Measurements from ENCODE around the gene SAXO1.

The SAXO1 gene

DNA sequence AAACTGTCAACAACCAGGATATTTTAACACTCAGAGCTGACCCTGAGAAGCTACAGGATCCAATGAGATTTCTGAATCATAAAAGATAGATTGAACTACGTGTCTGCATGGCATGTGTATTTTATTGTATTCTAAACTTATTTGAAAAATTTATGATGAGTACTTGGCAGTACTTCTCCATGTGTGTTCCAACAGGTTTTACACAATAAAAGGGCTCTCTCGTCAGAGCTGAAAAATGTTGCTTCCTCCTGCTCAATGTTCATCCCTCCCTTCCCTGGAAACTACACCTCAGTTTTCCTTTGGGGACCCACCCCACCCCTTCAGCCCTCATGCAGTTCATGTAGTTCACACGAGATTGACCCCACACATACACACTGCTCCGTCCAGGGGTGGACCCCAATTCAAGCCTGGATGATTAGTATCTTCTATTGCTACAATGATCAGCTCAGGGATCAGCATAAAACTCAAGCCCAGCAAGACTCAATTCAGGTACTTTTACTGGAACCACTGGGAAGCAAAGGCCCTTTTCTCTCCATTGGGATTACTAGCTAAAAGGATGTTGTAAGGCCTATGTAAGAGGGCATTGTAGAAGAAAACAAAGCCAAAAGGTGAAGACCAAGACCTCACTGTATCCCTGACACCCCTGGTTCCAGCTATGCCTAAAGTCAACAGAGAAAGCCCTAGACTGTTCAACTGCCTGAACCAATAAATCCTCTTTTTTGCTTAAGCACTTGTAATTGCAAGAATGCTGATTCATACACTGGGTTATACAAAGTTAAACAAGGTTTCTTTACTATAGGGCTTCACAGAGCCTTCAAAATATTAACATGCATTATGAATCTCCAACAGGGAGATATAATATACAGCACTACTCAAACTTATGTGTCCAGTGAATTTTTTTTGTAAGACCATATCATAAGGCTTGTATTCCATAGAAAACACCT, 112.6 kb downstream of the SAXO1 start:
- no peak overlapping the region for H3K4me3 ChIP-seq (ENCODE audit: low read depth, low read length)

DNA sequence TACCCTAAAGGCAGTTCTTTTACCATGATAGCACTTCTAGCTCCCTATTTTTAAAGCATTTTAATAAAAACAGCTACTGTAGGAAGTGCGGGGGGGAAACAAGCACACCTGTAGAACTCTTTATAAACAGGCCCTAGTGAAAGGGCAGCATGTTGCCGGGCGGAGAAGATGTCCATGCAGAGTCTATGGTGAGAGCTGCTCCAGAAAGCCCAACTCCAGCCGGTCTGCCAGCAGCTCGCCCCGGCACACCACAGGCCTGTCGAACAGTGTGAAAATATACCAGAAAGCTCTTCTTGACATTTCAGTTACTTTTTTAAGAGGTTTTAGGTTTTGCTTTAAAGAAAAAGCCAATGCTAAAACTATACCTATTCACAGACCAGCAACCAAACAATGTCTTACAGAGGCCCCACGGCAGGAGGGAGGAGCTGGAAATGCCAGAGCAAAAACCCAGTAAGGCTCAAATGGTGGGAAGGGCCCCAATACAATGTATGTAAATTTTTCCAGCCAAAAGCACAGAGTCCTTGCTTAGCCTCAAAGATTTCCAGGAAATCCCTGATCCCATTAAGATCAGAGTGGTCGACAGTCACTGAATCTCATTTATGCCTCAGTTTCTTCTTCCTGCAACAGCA, 121.2 kb downstream of the SAXO1 start:
- no peak overlapping the region for H3K4me3 ChIP-seq (ENCODE audit: low read depth, low read length)

DNA sequence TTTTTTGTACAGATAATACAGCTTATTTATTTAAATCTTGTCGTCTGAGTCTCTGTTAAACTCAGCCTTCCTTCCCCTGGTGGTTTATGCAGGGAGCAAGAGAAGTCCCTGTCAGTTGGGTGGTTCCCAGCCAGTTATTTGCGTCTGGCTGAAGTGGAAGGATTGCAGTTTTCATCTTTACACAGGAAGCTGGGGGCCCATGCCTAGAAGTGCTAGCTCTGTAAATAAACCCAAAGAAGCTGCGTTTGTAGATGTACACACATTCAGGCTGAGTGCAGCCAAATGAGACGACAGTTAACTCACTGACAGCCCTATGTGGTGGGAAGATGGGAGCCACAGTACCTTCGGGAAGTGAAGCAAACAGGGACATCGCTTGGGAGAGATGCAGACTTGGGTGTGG, 122.1 kb downstream of the SAXO1 start:
- H3K4me3 ChIP-seq (ENCODE audit: low read depth, low read length) = no peak overlapping the region

DNA sequence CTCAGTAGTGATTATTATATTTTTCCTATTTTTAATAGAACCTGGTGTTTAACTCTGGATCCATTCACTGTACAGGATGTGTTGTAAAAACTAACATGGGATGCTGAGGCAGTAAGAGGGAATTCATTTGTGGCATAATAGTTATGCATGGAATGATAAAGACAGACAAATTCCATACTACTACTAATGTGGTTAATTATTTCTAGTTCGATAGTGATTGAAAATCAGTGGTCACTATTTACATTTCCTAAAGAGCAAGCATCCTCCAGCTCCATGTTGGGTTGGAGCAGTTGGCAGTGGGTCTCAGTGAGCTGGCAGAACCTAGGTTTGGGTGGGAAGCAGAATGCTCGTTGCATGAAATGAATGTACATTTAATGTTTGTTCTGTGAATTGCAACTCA, 122.6 kb downstream of the SAXO1 start:
- no peak overlapping the region for H3K4me3 ChIP-seq (ENCODE audit: low read depth, low read length)

DNA sequence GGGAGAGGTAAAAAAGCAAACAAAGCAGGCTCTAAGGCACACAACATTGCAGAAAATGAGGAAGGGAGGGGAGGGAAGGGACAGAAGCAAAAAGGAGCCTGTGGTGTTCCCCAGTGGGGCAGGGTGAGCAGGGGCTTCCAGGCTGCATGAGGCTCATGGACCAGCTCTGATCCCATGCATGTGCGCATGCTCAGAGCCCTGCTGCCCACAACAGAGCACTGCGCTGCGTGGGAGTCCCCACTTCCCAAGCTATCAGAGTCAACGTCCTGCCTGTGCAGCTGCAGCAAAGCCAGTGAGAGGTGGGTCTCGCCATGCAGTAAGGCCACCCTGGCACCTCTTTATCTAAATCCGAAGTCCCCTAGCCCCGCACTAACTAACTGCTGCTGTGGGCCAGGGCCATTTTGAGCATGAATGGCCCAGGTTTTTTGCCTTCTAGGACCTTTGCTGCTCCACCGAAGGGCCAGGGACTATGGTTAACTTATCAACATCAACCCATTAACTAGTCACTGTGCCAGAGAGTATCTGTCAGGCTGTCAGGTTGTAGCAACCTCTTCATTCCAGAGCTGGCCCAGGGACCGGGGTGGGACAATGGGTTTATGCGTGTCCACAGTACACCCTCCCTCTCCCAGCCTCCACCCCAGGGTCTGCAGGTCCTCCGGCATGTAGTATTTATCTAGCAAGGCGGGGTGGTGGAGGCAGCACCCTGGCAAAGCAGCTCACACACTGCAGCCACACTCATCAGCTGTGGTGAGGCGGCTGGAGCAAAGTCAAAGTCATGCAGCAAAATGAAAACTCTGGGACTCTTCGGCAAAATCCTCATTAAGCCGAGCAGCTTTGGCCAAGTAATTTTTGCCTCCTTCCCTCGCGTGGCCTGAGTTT, 123.6 kb downstream of the SAXO1 start:
- H3K4me3 ChIP-seq (ENCODE audit: low read depth, low read length) = no peak overlapping the region

DNA sequence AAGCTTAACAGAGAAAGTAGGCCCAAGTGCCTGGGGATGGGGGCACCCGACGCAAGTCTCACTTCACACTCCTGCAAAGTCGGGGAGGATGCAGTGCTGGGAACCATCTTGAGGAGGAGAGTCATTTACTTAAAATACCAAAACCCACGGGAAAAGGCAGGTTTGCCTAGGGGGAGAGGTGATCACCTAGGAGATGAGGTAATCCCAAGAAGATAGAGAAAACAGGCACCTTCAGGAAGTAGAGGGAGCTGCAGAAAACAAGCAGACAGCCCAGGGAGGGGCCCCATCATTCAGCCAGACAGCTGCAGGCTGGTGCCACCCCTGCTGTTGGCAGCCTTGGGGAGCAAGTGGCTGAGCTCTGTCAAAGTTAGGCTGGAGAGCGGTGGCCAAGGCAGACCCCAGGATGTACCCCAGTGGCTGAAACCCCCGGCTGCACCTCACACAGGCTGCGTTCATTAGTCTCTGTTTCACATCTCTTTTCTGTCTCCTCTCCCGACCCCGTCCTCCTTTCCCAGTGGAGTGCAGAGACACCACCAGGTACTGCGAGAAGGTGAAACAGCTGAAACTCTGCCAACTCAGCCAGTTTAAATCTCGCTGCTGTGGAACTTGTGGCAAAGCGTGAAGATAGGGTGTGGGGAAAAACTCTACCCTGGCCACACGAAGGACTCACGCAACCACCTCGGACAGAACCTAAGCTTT, 124.9 kb downstream of the SAXO1 start:
- H3K4me3 ChIP-seq (ENCODE audit: low read depth, low read length) = no peak overlapping the region

DNA sequence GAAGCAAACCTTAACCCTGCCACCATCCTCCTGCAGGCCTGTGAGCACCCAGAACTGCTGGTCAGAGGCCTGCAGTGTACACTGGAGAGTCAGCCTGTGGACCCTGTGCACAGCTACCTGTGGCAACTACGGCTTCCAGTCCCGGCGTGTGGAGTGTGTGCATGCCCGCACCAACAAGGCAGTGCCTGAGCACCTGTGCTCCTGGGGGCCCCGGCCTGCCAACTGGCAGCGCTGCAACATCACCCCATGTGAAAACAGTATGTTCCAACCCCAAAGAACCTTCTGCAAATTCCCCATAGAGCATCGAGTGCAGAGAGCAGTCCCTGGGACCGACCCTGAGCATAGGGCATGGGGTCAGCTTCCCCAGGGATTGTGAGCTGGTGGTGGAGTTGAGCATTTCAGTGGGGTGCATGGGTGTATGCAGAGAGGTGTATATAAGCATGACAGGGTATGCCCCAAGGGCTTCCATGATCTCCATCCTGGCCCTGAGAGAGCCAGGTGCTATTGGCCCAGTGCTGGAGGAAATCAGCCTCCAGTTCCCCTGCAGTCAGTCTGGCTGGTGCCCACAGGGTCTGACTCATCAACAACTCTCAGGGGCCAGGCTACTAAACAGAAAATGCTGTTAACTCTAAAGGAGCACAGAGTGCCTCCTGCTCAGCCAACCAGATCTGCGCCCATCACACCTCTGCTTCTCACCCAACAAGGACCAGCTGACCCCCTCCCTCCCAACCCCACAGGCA, 126.2 kb downstream of the SAXO1 start:
- no peak overlapping the region for H3K4me3 ChIP-seq (ENCODE audit: low read depth, low read length)

DNA sequence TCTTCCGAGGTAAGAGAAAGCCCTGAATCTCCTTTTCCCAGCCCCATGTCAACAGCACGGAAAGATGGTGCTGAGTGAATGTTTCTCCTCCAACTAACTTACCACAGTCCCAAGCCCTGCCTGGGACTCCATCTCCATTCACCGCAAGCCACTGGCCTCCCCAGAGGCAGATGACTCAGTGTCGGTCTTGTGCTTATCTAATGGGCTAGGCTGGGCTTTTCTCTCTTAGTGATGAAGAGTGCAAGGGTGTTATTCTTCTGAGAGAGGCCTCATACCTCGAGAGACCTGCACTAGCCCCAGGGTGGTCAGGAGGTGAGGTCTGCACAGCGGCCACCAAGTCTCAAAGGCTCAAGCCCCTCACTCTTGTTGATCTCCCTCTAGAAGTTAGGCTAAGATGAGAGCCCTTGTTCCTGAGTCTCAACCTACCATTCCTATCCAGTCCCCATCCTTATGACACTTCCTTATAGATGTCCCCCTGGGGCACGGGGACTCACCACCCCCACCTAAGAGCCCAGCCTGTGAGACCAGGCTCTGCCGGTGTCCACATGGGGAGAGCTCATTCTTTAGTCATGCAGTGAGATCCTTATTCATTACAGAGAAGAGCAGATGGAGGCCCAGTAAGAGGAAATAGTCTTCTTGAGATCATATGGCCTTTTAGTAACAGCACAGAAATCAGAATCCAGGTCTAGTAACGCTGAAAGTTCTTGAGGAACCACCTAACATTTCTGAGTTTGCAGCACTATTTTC, 127.0 kb downstream of the SAXO1 start:
- no peak overlapping the region for H3K4me3 ChIP-seq (ENCODE audit: low read depth, low read length)

DNA sequence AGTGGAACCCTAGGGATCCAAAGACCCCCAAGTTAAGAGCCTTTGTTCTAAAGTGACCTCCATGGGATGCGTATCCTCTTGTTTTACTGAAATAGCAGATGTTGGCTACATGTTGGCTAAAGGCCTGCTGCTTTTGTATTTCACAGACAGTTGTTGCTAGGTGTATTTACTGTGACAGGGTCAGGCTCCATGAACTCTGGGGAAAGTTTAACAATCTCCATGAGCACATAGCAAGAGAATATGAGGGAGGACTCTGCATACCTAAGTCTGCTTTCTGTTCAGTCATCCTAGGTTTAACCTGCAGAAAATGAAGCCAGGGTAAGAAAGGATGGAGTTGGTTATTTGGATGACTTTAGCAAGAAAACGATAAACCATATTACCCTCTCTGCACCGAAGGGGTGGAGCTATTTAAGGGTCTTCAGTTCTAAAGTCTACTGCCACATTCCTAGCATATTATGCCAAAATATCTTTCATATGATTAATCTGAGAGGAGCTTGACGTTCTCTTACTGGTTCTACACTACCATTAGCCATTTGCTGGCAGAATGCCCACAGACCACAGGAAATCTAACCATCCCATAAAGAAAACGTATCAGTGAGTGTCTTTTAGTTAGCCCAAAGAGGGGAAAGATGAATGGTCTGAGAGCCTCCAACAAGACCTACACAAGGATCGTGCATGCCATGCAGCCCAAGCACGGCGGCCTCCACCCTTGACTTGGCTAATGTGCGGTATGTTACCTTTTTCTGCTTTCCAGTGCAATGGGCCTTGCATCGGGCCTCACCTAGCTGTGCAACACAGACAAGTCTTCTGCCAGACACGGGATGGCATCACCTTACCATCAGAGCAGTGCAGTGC, 127.8 kb downstream of the SAXO1 start:
- no peak overlapping the region for H3K4me3 ChIP-seq (ENCODE audit: low read depth, low read length)

DNA sequence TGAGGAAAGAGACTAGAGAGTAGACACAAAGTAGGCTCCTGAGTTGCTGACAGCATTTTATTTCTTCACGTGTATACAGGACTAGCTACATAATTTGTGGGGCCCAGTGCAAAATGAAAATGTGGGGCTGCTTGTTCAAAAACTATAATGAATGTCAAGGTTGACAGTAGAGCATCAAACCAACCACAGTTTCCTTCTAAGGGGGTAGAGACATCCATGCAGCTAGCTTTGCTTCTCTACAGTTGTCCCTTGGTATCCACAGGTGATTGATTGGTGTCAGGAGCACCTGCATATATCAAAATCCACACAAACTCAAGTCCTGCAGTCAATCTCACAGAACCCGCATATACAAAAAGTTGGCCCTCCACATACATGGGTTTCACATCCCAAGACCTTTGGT, 129.6 kb downstream of the SAXO1 start:
- H3K4me3 ChIP-seq (ENCODE audit: low read depth, low read length) = no peak overlapping the region

DNA sequence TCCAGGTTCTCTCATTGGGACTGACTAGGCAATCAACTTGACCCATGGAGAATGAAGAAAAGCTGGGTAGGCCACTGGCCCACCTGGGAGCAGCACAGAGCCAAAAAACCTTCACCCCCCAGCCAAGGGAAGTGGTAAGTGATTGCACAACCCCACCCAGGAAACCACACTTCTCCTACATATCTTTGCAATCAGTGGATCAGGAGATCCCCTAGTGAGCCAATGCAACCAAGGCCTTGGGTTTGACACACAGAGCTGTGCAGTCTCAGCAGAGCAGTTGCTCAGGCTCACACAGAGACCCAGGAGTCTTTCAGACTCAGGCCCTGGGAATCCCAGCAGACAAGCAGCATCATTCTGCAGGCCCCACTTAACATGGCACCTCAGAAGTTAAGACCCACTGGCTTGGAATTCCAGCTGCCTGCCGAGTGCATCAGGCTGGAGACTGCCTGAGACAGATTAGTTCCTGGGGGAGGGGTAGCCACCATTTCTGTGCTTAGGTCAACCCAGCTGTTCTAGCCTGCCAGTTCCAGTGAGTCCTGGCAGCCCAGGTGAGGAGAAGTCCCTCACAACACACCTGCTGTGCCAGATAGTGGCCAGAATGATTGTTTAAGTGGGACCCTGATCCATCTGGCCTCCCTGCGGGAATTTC, 136.4 kb downstream of the SAXO1 start:
- H3K4me3 ChIP-seq (ENCODE audit: low read depth, low read length) = no peak overlapping the region

DNA sequence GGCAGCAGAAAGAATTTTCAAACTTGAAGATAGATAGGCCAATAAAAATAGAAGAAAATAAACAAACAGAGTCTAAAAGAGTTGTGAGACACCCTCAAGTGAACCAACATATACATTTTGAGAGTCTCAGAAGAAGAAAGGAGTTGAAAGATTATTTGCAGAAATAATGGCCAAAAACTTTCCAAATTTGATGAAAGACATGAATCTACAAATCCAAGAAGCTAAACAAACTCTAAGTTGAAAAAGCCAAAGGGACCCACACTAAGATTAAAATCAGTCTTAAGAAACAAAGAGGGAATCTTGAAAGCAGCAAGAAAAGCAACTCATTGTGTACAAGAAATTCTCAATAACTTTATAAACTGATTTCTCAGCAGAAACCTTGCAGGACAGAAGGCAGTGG, 137.0 kb downstream of the SAXO1 start:
- H3K4me3 ChIP-seq (ENCODE audit: low read depth, low read length) = no peak overlapping the region

DNA sequence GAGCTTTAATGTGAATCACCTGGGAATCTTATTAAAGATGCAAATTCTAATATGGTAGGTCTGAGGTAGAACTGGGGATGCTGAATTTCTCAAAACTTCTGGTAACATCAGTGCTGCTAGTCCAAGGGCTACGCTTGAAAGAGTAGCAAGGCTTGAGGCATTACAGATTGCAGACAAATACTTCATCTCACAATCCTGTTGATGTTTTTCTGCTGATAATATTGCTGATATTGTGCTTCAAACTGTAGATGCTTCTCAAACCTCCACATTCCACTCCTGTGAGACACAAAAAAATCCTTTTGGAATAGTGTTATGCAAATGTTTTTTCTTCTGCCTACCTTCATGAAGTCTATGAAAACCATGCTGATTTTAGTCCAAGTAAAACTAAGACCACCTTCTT, 139.5 kb downstream of the SAXO1 start:
- H3K4me3 ChIP-seq (ENCODE audit: low read depth, low read length) = no peak overlapping the region

DNA sequence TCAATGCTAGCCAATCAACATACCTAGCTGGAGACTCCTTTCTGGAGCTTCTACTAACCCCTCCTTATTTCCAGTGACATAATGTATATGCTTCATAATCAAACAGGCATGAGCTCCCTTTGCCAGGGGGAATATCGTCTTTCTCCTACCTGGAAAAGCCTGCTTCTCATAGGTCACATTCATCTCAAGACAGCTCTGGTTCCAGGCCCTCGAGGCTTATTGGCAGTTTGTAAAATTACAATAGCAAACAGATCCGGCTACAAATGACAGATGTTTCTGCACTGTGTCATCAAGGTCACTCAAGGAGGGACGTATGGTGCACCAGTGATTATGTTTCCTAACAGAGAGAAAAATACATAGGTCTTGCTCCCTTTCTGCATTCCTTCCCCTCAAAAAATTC, 140.0 kb downstream of the SAXO1 start:
- H3K4me3 ChIP-seq (ENCODE audit: low read depth, low read length) = no peak overlapping the region

DNA sequence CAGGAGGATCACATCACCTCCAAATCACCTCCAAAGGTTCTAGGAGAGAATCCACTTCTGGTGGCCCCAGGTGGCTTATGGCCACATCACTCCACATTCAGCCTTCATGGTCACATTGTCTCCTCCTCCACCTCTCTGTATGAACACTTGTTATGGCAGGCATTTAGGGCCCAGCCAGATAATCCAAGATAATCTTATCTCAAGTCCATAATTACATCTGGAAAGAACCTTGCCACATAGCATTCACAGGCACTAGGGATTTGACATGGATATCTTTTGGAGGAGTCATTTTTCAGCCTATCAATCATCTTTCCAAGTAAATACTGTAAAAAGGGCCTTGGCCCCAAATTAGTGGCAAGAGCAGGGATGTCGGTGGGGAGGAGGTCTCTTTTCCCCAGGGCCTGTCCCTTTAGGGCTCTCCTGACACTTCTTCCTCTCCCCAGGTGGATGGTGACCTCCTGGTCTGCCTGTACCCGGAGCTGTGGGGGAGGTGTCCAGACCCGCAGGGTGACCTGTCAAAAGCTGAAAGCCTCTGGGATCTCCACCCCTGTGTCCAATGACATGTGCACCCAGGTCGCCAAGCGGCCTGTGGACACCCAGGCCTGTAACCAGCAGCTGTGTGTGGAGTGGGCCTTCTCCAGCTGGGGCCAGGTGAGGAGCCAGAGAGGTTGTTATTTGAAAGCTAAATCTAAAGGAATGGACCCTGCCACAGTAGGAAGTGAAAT, 140.9 kb downstream of the SAXO1 start:
- no peak overlapping the region for H3K4me3 ChIP-seq (ENCODE audit: low read depth, low read length)

DNA sequence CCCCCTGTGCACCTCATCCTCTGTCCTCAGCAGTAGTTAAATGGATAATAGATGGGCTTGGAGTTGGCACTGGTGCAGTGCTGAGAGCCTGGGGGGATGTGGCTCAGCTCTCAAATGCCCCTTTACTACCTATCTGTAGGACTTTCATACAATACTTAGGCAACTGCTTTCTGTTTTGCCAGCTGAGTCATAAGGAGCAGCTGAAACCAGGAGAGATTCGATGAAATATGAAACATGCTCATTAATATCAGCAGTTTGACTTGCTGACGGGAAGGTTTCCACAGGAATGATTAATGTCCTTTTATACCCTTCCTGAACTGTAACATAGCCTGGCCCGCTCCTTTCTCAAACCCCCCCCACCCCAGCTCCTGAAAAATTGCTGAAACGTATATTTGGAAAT, 142.6 kb downstream of the SAXO1 start:
- H3K4me3 ChIP-seq (ENCODE audit: low read depth, low read length) = no peak overlapping the region

DNA sequence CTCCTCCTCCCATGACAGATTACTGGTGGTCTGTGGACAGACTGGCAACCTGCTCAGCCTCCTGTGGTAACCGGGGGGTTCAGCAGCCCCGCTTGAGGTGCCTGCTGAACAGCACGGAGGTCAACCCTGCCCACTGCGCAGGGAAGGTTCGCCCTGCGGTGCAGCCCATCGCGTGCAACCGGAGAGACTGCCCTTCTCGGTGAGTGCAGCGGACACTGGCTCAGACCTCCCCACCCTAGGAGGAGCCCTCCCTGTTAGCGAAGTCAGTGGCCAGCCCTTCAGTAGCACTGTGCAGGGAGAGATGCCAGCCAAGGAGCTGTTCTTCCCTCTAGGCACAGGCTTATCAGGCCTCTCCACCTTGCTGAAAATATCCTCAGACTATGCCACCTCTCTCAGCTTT, 143.5 kb downstream of the SAXO1 start:
- H3K4me3 ChIP-seq (ENCODE audit: low read depth, low read length) = no peak overlapping the region

Measured in iPS-11a (cell line).